Spleen (tissue), 11 donors: ENCODE data around the gene FARP1. TPM values are rescaled to one million over a fixed set of nuclear protein-coding genes. Genes with fewer than 3 reads are reported as not detected.

ENCODE experiments used
- DNase-seq: peaks from one replicate; pipeline ENCODE4 v3.0.0-alpha.2; 2020
- H3K27ac ChIP-seq, 8 donors: fragments of 200-600 bp; sonication (generic) in 7 of 8; 1 replicate in 4 of 8; 2 replicates in 4 of 8; pipeline versions ENCODE4 v1.5.0 to v1.8.0; 2016 to 2021; ENCODE audit warnings: inconsistent platforms in 4 of 8, mild to moderate bottlenecking in 4 of 8, moderate library complexity in 1 of 8
- H3K27me3 ChIP-seq, 7 donors: fragments of 200-600 bp; sonication (generic) in 6 of 7; replicated peaks in 1 of 7; 1 replicate in 4 of 7; 2 replicates in 3 of 7; pipeline versions ENCODE4 v1.5.0 to v1.8.0; 2016 to 2021; ENCODE audit warnings: inconsistent platforms in 3 of 7, mild to moderate bottlenecking in 1 of 7
- H3K36me3 ChIP-seq, 6 donors: fragments of 200-600 bp; sonication (generic) in 5 of 6; 1 replicate in 4 of 6; 2 replicates in 2 of 6; pipeline versions ENCODE4 v1.5.0 to v1.8.0; 2016 to 2021; ENCODE audit warnings: inconsistent platforms in 2 of 6
- H3K4me1 ChIP-seq, 6 donors: fragments of 200-600 bp; sonication (generic) in 5 of 6; 1 replicate in 3 of 6; 2 replicates in 3 of 6; pipeline versions ENCODE4 v1.5.0 to v1.8.0; 2016 to 2021; ENCODE audit warnings: inconsistent platforms in 3 of 6
- H3K4me3 ChIP-seq, 8 donors: fragments of 200-600 bp; sonication (generic) in 7 of 8; 1 replicate in 4 of 8; 2 replicates in 4 of 8; pipeline versions ENCODE4 v1.5.0 to v1.8.0; 2016 to 2021; ENCODE audit warnings: inconsistent platforms in 4 of 8, mild to moderate bottlenecking in 4 of 8, moderate library complexity in 2 of 8
- H3K9me3 ChIP-seq, 8 donors: fragments of 200-600 bp; sonication (generic) in 7 of 8; 1 replicate in 4 of 8; 2 replicates in 4 of 8; pipeline versions ENCODE4 v1.5.0 to v1.8.0; 2016 to 2021; ENCODE audit warnings: inconsistent platforms in 4 of 8
- CTCF ChIP-seq, 11 experiments: fragments of 200-600 bp in 7 of 11; fragments of 450-650 bp in 4 of 11; sonication (generic) in 4 of 11; IDR thresholded peaks in 8 of 11; conservative IDR thresholded peaks in 3 of 11; 1 replicate in 7 of 11; 2 replicates in 4 of 11; pipeline versions ENCODE4 v1.4.0 to v1.8.0; 2016 to 2021; ENCODE audit warnings: antibody characterized with exemption in 11 of 11, inconsistent platforms in 4 of 11, mild to moderate bottlenecking in 1 of 11
- POLR2A ChIP-seq, 3 donors: fragments of 450-650 bp; IDR thresholded peaks; one replicate each; pipeline ENCODE4 v1.5.1; 2017; ENCODE audit warnings: antibody characterized with exemption in 3 of 3, mild to moderate bottlenecking in 1 of 3
- POLR2AphosphoS5 ChIP-seq, 3 donors: sonication (generic); formaldehyde crosslinking; IDR thresholded peaks; one replicate each; pipeline ENCODE4 v1.5.1; 2017; ENCODE audit warnings: antibody characterized with exemption in 3 of 3
- WGBS, 5 donors: extraction: QIAGEN DNeasy Blood & Tissue Kit in 3 of 5; methylation state at CpG; one replicate each; pipeline versions ENCODE4 v1.1.5 to v1.1.7; 2013 to 2018; 5-methylcytosine and 5-hydroxymethylcytosine counted together
- intact Hi-C: fragments of 100-400 bp; cut with DNase I; formaldehyde crosslinking; loops from one replicate; pipeline ENCODE4 v1.15.0; 2023; ENCODE audit warnings: low total_unique reads
- polyA plus RNA-seq, 3 donors: library from polyadenylated mRNA; stranded (reverse); fragments of 200-250 nt; gene quantifications; one replicate each; pipeline ENCODE4 v1.2.1, GENCODE V29; 2013
- total RNA-seq, 7 donors: library from RNA; depleted of rRNA in 3 of 7; stranded (reverse); fragments of >200 nt in 3 of 7; fragmentation: NEBNext Ultra II Directional in 4 of 7; extraction: Animal tissue kit (Norgen Biotek cat#: 25700) in 4 of 7; gene quantifications; one replicate each; pipeline versions ENCODE4 v1.1.0 to v1.2.1, GENCODE V29; 2016 to 2021
- donor health status: healthy with polysubstance abuse.
- donor health status: DM: no; HTN: no; CAD: no; lungs with moderate emphysema.
- donor health status: DM: no; HTN: no; CAD: no.
- donor health status: Bipolar disorder and iron deficiency.
- donor health status: healthy.
- donor health status: DM: no; HTN: no; CAD: no.
- donor health status: DM: yes; HTN: yes; CAD: no.

The FARP1 gene
- total and polyA plus RNA-seq, 10 donors: 3.7 to 60.9 (median 33.0) TPM

GRCh38 chr13:98279473-98280175, 136.7 kb downstream of the FARP1 start:
- peaks cover 0 to 17% (median 10%) of the 10 kb centered on the region in 6 donors for H3K4me1 ChIP-seq
- 59 to 68% (median 65%) methylated on average over 13 of the region's 13 CpGs for WGBS, 5 donors
- H3K27ac ChIP-seq: peak overlapping the region in 4 of 8 donors; percentile 9 to 62 (median 40)
- TF ChIP-seq CTCF (IDR thresholded peaks at IDR 0.05 in 8 of 11, conservative IDR thresholded peaks at IDR 0.05 in 3 of 11): no peak
- no peak for TF ChIP-seq POLR2A (IDR thresholded peaks at IDR 0.05)
- peak; percentile 21 to 61 (median 51) for TF ChIP-seq POLR2AphosphoS5 (IDR thresholded peaks at IDR 0.05)
- DNase-seq: peak; percentile 82
- intact Hi-C loops: no loop called here
- no peaks in the 10 kb centered on the region for H3K36me3 ChIP-seq
- H3K27me3 ChIP-seq: no peaks in the 10 kb centered on the region
- H3K4me3 ChIP-seq: peak overlapping the region in 1 of 8 donors; percentile 48
- no peaks in the 10 kb centered on the region for H3K9me3 ChIP-seq

- H3K27me3 ChIP-seq: no peaks in the 10 kb centered on the region
- peak in 1 of 3 donors; percentile 3 for TF ChIP-seq POLR2AphosphoS5 (IDR thresholded peaks at IDR 0.05)
- no peak for TF ChIP-seq CTCF (IDR thresholded peaks at IDR 0.05 in 8 of 11, conservative IDR thresholded peaks at IDR 0.05 in 3 of 11)
- H3K4me3 ChIP-seq: peak overlapping the region in 1 of 8 donors; percentile 48
- peak overlapping the region in 4 of 8 donors; percentile 9 to 62 (median 40) for H3K27ac ChIP-seq
- intact Hi-C loops: no loop called here
- no peak for DNase-seq
- WGBS, 5 donors: 25 to 39% (median 32%) methylated on average over 10 of the region's 10 CpGs
- H3K36me3 ChIP-seq: no peaks in the 10 kb centered on the region
- peaks cover 0 to 20% (median 12%) of the 10 kb centered on the region in 6 donors for H3K4me1 ChIP-seq
- H3K9me3 ChIP-seq: no peaks in the 10 kb centered on the region
Measured at GRCh38 chr13:98280176-98280510, 137.2 kb downstream of the FARP1 start.

- WGBS, 5 donors: 61 to 76% (median 70%) methylated on average over 4 of the region's 4 CpGs
- intact Hi-C loops: no loop called here
Measured at GRCh38 chr13:98284679-98285078, 141.8 kb downstream of the FARP1 start.

GRCh38 chr13:98285317-98285716, 142.4 kb downstream of the FARP1 start:
- intact Hi-C loops: no loop called here
- DNase-seq: no peak
- no peak overlapping the region for H3K27ac ChIP-seq
- H3K4me3 ChIP-seq: no peak overlapping the region
- no peaks in the 10 kb centered on the region for H3K36me3 ChIP-seq
- H3K4me1 ChIP-seq: peaks cover 0 to 7% (median 4%) of the 10 kb centered on the region in 6 donors
- no peaks in the 10 kb centered on the region for H3K9me3 ChIP-seq
- WGBS, 5 donors: 70 to 81% (median 73%) methylated on average over 4 of the region's 4 CpGs
- TF ChIP-seq POLR2A (IDR thresholded peaks at IDR 0.05) (no peak), POLR2AphosphoS5 (IDR thresholded peaks at IDR 0.05) (no peak), CTCF (IDR thresholded peaks at IDR 0.05 in 8 of 11, conservative IDR thresholded peaks at IDR 0.05 in 3 of 11) (no peak)
- no peaks in the 10 kb centered on the region for H3K27me3 ChIP-seq

More at GRCh38 chr13:98284679-98285078, 141.8 kb downstream of the FARP1 start:
- Histone ChIP-seq H3K27me3 (no peaks in the 10 kb centered on the region), H3K36me3 (no peaks in the 10 kb centered on the region), H3K4me1 (peaks cover 0 to 13% (median 11%) of the 10 kb centered on the region in 6 donors), H3K27ac (no peak overlapping the region), H3K4me3 (no peak overlapping the region), H3K9me3 (no peaks in the 10 kb centered on the region)
- no peak for TF ChIP-seq POLR2A (IDR thresholded peaks at IDR 0.05)
- DNase-seq: no peak
